ENCODE data around the gene ACY1.

GRCh38 chr3:51960386-51960785 is 22.9 kb upstream of the ACY1 start:
- TF ChIP-seq EZH2 (IDR thresholded peaks at IDR 0.05) (no peak), POLR2AphosphoS5 (IDR thresholded peaks at IDR 0.05; ENCODE audit: borderline replicate concordance, low read depth, low read length) (no peak), FOXP2 (optimal IDR thresholded peaks at IDR 0.05; ENCODE audit: control extremely low read depth, extremely low read length, insufficient read depth) (no peak)

Data from SK-N-MC (cell line).